Bone marrow (tissue), 2 donors: ENCODE results near the gene DUSP3.

Source experiments
- DNase-seq, 2 donors: peaks; one replicate each; lab custom pipeline; 2025; lab: John Stamatoyannopoulos, UW

DUSP3 gene

DNA sequence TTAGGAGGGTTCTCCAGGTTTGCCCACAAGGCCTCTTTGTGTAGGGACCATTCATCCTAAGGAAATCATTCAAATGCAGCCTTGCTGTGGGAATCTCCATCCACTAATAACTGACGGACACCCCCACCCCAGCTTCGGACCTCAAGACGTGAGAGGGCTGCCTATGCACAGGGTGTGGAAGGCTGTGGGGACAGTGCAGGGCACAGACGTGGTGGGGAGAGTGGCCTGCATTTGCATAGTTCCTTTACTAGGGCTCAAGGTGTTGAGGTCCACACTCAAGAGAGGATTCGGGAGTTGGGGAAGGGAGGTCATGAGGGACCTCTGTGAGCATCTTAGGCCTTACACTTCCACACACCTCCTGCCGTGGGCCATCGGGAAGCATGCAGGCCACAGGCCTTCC is 9.8 kb downstream of the DUSP3 start:
- no peak for DNase-seq

DNA sequence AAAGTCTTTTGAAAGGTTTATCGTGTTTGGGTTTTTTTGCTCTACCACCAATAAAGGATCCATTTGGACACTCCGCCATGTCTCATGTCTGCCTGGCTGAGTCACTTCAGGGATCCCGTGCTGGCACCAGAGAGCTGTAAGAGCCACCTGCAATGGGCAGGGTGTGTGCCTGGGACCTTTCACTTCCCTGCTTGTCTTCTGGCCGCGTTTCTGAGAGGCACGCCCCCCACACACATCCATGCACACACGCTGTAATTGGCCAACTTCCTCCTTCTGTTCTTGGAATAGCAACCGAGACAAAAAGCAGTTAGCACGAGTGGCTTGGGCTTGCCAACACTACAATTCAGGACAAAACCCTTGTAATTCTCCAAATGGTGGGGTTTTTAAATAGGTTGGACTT is 10.4 kb downstream of the DUSP3 start:
- peak; percentile 23 to 72 for DNase-seq

DNA sequence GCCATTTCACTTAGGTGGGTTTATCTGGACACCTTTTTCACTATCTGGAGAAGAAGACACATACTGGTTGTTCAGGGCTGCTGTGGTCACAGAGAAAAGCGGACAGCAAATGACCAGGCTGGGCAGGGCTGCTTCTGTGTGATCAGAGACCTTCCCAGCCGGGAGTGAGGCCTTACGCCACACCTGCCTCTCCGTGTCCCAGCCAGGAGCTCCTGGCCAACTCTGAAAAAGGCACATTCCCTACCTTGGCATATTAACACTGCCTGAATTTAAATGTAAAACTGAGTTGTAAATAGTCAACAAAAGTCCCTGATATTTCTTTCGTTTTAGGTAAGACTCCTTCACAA is 11.1 kb downstream of the DUSP3 start:
- DNase-seq = no peak

DNA sequence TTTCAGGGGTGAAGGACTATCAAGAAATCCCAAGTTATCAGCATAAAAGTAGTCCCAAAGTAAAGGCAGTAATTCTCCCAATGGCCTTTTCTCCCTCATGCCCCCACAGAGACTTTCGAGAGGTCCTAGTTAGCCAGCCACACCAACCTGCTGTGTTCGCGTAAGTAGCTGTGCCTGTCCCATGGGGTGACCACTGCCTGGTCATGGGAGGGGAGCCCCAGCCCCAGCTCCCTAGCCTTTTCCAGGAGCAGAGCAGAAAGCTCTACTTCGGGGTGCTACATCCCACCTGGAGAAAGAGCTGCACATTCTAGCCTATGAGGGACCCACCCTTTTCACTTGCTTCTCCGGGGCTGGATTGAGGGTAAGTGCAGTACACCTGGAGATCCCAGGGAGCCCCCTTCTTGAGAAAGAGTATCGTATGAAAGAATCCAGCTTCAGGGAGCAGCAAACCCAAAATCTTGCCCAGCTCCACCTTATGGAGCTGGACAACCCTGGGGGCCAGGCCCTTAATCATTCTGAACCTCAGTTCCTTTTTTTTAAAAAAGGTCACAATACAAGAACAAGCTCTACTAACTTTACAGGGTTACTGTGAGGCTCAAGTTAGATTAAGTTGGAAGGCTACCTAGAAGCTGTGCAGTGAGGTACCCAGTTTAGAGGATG is 11.6 kb downstream of the DUSP3 start:
- DNase-seq = no peak

DNA sequence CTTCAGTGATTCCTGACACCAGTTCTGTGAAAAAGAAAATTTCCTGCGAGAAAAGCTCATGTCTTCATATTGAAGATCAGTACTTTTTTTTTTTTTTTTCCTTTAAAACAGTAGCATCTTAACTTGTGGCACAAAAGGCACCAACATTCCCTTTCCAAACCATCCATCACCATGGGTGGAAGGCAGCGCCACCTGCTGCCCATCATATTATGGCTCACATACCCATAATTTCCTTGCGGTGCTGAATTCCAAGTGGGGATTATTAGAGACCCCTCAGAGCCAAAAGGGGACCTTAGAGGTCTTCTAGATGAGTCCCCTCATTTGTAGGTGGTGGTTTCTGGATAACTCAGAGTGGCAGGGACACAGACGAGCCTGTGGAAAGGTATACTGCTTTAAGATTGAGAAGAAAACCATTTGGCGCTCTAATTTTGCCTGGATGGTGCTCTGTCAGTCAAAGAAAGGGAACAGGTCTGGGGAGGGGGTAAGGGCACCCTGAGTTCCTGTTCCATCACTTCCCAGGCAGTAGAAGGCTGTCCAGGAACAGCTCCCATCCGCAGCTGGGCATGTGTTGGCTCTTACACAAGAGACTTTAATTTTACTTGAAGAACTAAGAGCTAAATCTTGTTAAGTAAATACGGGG is 12.2 kb downstream of the DUSP3 start:
- no peak for DNase-seq

DNA sequence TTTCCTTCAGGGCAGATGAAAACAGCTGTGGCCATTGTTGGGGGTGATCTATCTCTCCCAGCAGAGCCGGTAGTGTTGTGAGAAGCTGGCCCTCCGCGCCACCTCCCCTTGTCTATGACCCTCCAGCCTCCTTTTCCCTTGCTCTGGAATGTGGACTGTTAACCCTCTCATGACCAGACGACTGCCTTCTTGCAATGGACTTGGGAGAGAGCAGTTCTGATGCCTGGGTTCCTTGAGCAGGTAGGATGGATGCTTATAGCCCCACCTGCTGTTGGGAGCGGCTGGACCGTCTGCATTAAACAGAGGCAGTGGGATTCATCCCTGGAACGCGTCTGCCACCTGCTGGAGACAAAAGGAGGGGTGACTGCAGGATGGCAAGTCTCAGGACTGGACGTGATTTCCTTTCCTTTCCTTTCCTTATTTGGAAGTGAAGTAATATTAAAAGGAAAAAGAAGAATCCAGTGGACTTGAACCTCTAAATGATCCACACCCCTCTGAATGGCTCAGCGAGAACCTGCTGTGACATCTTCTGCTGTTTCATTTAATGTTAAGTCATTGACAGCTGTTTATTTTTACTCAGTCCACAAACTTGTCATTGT is 18.4 kb downstream of the DUSP3 start:
- peak; percentile 65 to 79 for DNase-seq

DNA sequence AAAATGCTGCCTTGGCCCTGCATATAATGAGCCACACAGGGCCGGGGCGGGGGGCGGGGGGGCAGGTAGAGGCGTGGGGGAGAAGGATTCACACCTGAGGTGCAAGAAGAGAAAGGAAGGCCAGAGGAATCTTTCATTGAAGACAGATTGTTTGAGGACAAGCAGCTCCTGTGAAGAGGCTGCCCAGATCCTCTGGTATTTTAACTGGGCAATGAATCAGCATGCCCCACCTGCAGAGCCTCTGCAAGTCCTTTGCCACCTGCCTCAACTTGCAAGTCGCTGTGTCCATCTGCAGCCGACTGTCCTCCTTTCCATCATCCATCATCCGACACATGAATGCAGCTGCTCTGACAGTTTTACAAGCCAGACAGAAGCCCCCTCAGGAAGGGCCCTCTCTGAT is 18.9 kb downstream of the DUSP3 start:
- no peak for DNase-seq

DNA sequence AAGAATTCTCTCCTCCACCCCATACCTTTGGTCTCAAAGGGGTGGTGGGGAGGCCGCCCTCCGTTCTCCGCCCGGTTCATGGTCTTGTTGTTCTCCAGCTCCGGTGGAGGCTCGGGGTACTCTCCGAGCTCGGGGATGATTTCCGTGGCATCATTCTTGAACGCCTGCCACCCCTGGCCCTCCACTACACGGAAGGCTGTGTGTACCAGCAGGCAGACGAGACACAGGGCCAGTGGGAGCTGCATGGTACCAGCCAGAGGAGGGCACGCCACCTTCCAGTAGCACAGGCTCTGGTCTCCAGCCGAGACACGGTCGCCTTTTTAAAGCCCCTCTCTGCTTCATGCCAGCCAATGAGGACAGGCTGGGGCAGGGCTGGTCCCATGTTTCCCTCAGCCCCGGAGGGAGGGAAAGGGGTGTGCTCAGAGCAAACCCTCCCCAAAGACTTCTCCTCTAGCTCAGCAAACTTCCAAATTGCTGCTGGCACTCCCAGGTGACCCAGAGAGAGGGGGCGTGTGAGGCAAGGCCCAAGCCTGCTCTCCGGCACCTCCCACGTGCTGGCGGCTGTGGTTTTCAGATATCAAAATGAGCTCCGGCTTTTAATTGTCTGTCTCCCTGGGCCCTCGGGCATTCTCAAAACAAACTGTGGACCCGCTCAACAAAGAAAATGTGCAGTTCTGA is 20.1 kb downstream of the DUSP3 start, which contains the start of gene SOST:
SOST (minus strand) TSS at position 295 of the 678 bp plus-strand sequence; CDS start at position 245, 50 bp downstream.
- DNase-seq = no peak

DNA sequence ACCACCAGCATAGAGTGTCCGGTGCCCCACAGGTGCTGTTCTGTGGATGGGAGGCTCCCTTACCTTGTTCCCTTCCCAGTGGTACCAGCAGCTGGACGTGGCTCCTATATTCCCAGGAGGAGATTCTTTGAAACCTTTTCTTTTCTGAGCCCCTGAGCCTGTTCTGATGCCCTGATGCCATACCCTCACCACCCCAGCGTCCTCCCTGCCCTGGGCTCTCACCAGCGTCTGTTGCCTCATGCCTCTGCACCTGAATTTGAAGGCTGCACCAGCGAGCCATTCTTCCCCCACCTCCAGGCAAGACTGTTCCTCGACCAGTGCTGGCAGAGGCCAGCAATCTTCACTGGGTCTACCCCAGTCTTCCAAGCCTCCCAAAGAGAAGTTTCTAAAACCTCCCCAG is 20.7 kb downstream of the DUSP3 start:
- DNase-seq = no peak

DNA sequence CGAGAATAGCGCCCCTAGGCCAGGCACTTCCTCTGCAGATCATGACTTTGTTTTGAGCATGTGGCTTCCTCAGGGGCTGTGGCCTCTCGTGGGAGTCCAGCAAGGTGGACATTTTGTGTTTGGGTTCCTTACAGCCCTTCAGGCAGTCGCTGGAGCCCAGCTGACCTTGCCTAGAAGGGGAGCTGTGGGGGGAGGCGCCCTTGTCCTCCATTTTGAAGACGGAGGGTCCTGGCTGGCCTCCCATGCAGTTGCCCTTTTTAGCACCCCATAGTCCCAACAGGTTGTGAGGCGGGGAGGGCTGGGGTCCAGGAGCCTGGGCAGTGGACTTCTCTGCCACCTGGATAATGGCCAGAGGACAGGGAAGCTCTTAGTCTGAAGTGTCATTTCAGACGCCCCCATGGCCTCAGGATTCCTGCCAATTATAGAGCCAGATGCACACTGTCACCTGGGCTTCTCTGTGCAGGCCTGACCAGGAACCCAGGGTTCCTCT is 21.6 kb downstream of the DUSP3 start:
- DNase-seq = no peak

DNA sequence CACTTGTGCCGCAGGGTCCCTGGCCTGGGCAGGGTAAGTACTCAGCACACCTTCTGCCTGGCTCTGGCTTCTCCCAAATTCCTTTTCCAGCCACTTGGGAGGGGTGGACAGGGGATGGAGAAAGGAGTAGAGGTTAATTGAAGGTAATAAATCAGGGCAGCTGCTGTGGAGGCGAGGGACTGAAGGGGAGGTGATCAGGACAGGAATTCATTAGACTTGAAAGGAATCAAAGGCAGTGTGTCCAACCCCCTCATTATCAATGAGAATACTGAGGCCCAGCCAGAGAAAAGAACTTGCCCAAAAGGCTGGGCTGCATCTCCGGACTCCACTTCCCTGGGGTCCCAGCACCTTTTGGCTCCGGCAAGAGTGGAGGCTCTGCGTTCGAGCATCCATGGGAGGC is 22.6 kb downstream of the DUSP3 start:
- DNase-seq = no peak

DNA sequence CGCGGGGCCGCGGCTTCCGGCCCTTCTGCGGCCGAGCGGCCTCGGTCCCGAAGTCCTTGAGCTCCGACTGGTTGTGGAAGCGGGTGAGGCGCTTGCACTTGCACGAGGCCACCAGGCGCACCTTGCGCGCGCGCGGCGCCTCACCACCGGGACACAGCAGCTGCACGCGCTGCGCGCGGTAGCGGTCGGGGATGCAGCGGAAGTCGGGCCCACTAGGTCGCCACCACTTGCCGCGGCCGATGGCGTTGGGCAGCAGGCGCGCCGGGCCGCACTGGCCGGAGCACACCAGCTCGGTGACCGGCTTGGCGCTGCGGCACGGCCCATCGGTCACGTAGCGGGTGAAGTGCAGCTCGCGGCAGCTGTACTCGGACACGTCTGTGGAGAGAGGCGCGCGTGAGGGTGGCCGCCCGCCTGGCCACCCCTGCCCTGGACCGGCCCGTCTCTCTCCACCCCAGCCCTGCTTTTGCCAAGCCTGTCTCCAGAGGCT is 23.3 kb downstream of the DUSP3 start:
- DNase-seq = no peak

DNA sequence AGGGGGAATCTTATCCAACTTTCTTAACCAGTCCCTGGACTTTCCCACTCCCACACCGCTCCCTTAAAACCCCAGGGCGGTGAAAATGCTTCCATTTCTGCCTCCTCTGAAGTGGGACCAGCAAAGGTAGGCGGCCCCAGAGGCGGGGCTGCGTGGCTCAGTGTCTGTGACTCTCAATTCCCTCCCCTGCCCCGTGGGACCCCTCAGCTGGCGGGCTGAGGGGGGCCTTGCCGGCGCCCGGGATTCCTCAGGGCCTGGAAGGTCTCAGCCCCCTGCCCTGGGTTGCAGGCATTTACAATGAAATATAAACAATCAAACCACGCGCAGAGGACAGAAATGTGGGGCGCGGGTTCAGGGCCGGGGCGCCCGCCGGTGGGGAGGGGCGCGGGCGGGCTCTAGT is 23.8 kb downstream of the DUSP3 start:
- no peak for DNase-seq

DNA sequence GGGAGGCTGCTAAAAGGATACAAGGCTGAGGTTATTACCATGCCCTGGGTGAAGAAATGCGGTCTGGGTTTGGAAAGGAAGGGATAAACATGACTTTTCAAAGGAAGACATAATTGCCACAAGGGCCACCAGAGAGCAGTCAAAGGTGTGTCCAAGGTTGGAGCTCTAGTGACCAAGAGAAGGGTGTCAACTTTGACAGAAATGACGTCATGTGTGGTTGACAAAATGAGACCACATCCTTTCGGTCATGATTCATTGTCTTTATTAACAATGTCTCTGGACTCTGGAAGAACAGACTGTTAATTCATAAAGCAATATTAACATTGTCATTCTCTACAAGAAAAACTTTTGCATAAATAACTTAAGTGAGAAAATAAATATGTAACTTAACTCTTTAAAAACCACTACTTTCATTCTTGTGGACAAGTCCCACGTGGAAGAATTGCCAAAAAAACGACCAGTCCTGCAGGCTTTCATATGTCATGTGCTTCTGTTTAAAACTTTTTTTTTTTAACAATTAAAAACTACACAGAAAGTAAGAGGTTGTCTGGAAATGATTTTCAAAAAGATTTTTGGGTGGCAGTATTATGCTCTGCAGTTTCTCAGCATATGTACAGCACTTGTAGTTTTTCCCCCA is 25.2 kb downstream of the DUSP3 start:
- no peak for DNase-seq

DNA sequence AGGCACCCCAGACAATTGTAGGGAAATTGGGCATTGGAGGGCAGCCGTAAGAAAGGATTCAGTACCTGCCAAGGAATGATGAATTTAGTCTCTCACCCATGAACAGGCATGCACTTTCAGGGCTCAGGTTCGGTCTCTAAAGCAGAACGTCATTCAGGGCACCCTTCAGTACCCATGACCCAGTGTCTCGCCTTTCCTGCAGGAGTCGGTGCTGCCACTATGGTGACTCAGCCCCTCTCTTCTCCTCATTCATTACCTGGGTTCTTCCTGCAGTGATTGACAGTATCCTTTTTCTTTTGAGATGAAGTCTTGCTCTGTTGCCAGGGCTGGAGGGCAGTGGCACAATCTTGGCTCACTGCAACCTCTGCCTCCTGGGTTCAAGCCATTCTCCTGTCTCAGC is 28.6 kb downstream of the DUSP3 start:
- no peak for DNase-seq

DNA sequence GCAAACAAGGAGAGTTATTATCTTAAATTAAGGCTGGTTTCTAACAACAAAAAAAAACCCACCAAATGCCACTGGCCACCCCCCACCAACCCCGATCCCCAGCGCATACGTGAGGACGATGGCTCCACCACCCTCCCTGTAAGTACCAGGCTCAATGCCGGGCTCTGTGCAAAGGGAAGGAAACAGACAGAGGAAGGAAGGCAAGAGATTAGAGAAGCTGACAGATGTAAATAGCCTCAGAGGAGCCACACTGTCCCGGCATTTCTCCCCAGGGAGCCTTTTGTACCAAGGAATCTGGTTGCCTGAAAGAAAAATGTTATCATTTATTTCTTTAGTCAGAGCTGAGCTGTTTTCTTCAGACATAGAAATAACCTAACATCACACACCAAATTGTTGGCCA is 33.2 kb downstream of the DUSP3 start:
- DNase-seq = no peak

DNA sequence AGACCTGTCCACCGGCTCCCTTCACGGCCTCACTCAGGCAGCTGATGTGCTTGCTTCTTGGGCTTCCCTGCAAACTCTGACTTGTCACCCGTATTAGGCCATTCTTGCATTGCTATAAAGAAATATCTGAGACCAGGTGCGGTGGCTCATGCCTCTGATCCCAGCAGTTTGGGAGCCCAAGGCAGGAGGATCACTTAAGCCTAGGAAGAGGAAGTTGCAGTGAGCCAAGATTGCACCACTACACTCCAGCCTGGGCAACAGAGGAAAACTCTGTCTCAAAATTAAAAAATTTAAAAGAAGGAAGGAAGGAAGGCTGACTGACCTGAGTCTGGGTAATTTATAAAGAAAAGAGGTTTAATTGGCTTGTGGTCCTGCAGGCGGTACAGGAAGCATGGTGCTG is 37.1 kb downstream of the DUSP3 start:
- no peak for DNase-seq

DNA sequence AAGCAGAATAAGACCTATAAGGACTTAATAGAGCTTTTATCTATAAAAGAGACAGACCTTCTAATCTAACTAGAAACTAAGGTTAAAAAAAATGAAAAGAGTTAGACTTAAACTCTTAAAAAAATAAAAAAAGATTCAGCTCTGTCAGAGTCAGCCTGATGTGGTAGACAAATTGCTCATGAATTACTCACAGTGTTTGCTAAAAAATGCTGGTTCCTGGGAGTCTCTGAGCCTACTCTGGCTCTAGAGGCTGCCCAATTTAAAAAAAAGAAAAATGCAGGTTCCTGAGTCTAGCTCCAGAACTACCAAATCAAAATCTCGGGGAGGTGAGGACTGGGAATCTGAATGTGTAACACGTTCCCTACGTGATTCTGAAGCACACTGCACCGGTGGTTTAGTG is 38.2 kb downstream of the DUSP3 start:
- no peak for DNase-seq

DNA sequence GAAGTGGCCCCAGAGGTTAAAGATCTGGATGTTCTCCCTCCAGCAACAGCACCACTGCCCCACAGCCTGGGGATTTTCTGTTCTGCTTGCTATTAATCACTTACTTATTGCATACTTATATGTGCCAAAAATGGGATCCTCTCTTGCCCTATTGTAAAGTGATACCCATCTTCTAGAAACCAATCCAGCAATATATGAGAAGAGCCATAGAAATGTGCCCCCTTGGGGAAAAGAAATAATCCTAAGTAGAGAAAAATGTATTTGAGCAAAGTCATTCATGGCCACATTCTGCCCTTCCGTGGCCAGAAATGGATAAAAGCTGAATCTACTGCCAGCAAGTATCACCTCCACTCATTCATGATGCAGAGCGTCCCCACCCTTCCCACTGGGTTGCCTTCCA is 41.1 kb downstream of the DUSP3 start:
- no peak for DNase-seq

DNA sequence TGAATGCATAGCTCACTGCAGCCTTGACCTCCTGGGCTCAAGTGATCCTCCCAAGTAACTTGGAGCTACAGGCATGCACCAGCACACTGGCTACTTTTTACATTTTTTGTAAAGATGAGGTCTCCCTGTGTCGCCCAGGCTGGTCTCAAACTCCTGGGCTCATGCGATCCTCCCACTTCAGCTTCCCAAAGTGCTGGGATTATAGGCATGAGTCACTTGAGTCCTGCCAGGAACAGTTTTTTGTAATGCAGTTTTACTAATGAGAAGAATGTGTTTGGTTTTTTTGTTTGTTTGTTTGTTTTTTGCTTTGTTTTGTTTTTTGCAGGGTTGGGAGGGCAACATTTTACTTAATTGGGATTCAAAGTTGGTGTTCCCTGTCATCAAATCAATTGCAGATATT is 42.4 kb downstream of the DUSP3 start:
- no peak for DNase-seq

DNA sequence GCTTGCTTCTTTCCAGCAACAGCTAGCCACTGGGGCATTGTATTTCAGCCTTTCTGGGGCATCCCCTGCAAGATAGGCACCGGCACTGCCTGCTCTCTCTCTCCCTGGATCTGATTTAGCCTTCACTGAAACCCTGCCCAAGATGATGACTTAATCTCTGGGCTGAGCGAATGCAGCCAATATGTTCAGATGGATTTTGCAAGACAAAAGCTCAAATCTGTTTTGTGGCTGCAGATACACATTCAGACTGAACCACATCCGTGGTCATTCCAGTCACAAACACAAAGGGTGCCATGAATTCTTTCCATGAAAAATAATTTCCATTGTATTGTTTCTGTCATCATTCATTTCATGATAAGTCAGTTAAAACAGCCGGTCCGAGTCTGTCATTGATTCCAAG is 44.4 kb downstream of the DUSP3 start:
- DNase-seq = no peak

DNA sequence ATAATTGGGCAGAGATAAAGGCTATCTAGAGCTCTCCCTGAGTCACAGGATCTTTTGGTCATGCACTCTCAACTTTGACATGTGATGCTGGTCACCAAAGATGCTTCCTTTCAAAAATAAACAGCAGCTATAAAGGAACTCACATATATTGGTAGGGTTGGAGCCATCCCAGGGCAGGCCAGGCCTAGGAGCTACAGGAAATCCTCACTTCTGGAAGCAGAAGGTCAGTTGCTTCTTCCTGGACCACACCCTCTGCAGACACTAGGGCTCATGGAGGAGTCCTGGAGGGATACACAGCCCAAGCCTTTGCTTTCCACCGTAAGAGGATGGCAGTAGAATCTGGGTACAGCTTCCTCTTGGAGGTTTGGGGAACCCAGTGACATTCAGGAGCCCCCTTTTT is 44.8 kb downstream of the DUSP3 start:
- DNase-seq = no peak
